HepG2 (cell line): Measurements from ENCODE around the gene SLC5A5. TPM values are rescaled to one million over a fixed set of nuclear protein-coding genes. Genes with fewer than 3 reads are reported as not detected.

ENCODE experiments used
- BRCA1 ChIP-seq: sonication (generic); formaldehyde crosslinking; IDR thresholded peaks from 2 replicates; pipeline ENCODE4 v1.4.0; 2020; ENCODE audit warnings: missing genetic modification reagents
- EHMT2 ChIP-seq: fragments of 200-600 bp; sonication (generic); IDR thresholded peaks from 2 replicates; pipeline ENCODE4 v1.7.0; 2017; ENCODE audit warnings: antibody characterized with exemption, low read depth, low read length, borderline replicate concordance
- ETV5 ChIP-seq: IDR thresholded peaks from 2 replicates; pipeline ENCODE4 v1.6.1; 2018; ENCODE audit warnings: missing biosample characterization, missing genetic modification reagents, inconsistent platforms, borderline replicate concordance
- FOSL1 ChIP-seq: sonication (generic); formaldehyde crosslinking; IDR thresholded peaks from 2 replicates; pipeline ENCODE4 v1.9.0; 2021; ENCODE audit warnings: missing genetic modification reagents, borderline replicate concordance
- HNRNPH1 ChIP-seq: fragments of 200-400 bp; formaldehyde crosslinking; optimal IDR thresholded peaks from 2 replicates; pipeline ENCODE3; 2017; ENCODE audit warnings: mild to moderate bottlenecking, low read depth, low read length
- MIER2 ChIP-seq: IDR thresholded peaks from 2 replicates; pipeline ENCODE4 v1.6.1; 2016; ENCODE audit warnings: missing biosample characterization, missing genetic modification reagents
- PHB2 ChIP-seq: fragments of 450-650 bp; IDR thresholded peaks from 2 replicates; pipeline ENCODE4 v1.6.1; 2018; ENCODE audit not compliant: partially characterized antibody
- POLR2AphosphoS2 ChIP-seq: IDR thresholded peaks from 2 replicates; pipeline ENCODE4 v1.6.1; 2011; ENCODE audit warnings: low read depth, low read length, improper control_type of control experiment
- SMAD1 ChIP-seq: sonication (generic); formaldehyde crosslinking; IDR thresholded peaks from 2 replicates; pipeline ENCODE4 v1.4.0; 2020; ENCODE audit warnings: missing genetic modification reagents, low read depth, mild to moderate bottlenecking, borderline replicate concordance
- SOX5 ChIP-seq: IDR thresholded peaks from 2 replicates; pipeline ENCODE4 v1.6.1; 2016; ENCODE audit warnings: borderline replicate concordance
- ZNF143 ChIP-seq: sonication (generic); formaldehyde crosslinking; IDR thresholded peaks from 2 replicates; pipeline ENCODE4 v1.4.0; 2020; ENCODE audit warnings: missing genetic modification reagents
- ZNF660 ChIP-seq: sonication (generic); formaldehyde crosslinking; IDR thresholded peaks from 2 replicates; pipeline ENCODE4 v1.5.1; 2020; ENCODE audit warnings: mild to moderate bottlenecking, low read depth, missing genetic modification reagents, borderline replicate concordance
- ZNF737 ChIP-seq: sonication (generic); formaldehyde crosslinking; IDR thresholded peaks from 2 replicates; pipeline ENCODE4 v1.5.0; 2020; ENCODE audit warnings: missing genetic modification reagents, mild to moderate bottlenecking, borderline replicate concordance
- polyA plus RNA-seq, 8 experiments: library from polyadenylated mRNA; depleted of rRNA in 3 of 8; stranded (reverse) in 7 of 8; unstranded in 1 of 8; fragments of >200 nt; fragmentation: Illumina TruSeq in 4 of 8; extraction: Trizol in 4 of 8; gene quantifications; 2 replicates each; pipeline versions ENCODE4 v1.2.1 to v1.2.3, GENCODE V29; 2011 to 2016; ENCODE audit warnings: low read depth in 4 of 8, missing spikeins in 1 of 8, mixed read lengths in 1 of 8; ENCODE audit not compliant: insufficient read depth in 1 of 8
- total RNA-seq, 5 experiments: library from RNA; depleted of rRNA; stranded (reverse); fragments of >200 nt; fragmentation: Illumina TruSeq; extraction: Trizol; gene quantifications; 2 replicates each; pipeline ENCODE4 v1.2.3, GENCODE V29; 2016; ENCODE audit warnings: low read depth in 1 of 5
- TF ChIP-seq, protein P1 (sequence below): sonication (generic); formaldehyde crosslinking; IDR thresholded peaks from 2 replicates; pipeline ENCODE4 v1.5.0; 2020; ENCODE audit warnings: mild to moderate bottlenecking, missing genetic modification reagents
- TF ChIP-seq, protein P2 (sequence below): sonication (generic); formaldehyde crosslinking; IDR thresholded peaks from 2 replicates; pipeline ENCODE4 v1.5.1; 2020; ENCODE audit warnings: mild to moderate bottlenecking, moderate library complexity, missing genetic modification reagents
- TF ChIP-seq, protein P3 (sequence below): sonication (generic); formaldehyde crosslinking; IDR thresholded peaks from 2 replicates; pipeline ENCODE4 v1.5.0; 2020; ENCODE audit warnings: missing genetic modification reagents
- TF ChIP-seq, protein P4 (sequence below), 2 experiments: IDR thresholded peaks; 2 replicates each; pipeline ENCODE4 v1.6.1; 2011 to 2012; ENCODE audit warnings: low read length in 2 of 2, borderline replicate concordance in 1 of 2, low read depth in 1 of 2, mild to moderate bottlenecking in 1 of 2, moderate library complexity in 1 of 2
- TF ChIP-seq, protein P5 (sequence below): sonication (generic); formaldehyde crosslinking; IDR thresholded peaks from 2 replicates; pipeline ENCODE4 v1.4.0; 2020; ENCODE audit warnings: missing genetic modification reagents, borderline replicate concordance

SLC5A5 gene
- total and polyA plus RNA-seq, 2 of the 13 experiments (the other 11 are each of a cell fraction or from before 2014, with no cell fraction given): not detected

DNA sequence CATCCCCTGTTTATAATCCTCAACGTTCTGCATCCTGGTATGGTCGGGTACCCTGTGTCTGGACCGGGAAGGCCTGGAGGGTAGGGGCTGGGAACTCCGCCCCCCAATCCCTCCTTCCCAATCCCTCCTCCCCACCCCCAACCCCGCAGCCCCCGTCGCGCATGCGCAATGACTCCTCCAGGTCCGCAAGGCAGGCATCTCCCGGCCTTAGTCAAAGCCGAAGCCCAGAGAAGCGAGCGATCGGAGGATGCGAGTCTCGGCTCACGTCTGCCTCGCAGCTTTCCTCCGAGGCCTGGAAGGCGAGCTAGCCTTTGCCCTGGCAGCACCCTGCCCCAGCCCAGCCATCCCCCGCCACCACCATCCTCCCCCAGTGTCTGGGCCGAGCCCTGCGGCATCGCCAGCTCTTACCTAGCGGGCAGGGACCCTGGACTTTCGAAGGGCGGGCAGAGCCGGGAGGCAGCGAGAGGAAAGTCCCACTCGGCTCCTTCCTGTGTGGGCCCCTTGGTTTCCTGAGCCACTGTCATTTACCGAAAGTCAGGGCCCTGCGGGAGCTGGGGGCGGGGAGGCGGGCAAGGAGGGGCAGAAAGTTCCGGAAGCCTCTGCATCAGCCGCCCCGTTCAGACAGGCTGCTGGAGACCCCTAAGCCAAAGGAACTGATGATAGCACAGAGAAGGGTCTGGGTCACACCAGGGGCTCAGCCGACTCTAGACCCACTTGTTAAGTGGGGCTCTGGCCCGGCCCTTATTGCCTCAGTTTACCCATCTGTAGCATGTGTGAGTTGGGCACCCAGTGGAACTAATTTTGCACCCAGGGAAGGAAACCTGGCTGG lies 24.0 kb upstream of the SLC5A5 start, which contains the start of gene JAK3 (continued):
- TF ChIP-seq, protein P1, sequence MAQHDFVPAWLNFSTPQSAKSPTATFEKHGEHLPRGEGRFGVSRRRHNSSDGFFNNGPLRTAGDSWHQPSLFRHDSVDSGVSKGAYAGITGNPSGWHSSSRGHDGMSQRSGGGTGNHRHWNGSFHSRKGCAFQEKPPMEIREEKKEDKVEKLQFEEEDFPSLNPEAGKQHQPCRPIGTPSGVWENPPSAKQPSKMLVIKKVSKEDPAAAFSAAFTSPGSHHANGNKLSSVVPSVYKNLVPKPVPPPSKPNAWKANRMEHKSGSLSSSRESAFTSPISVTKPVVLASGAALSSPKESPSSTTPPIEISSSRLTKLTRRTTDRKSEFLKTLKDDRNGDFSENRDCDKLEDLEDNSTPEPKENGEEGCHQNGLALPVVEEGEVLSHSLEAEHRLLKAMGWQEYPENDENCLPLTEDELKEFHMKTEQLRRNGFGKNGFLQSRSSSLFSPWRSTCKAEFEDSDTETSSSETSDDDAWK: no peak
- TF ChIP-seq PHB2: no peak
- TF ChIP-seq, protein P2, sequence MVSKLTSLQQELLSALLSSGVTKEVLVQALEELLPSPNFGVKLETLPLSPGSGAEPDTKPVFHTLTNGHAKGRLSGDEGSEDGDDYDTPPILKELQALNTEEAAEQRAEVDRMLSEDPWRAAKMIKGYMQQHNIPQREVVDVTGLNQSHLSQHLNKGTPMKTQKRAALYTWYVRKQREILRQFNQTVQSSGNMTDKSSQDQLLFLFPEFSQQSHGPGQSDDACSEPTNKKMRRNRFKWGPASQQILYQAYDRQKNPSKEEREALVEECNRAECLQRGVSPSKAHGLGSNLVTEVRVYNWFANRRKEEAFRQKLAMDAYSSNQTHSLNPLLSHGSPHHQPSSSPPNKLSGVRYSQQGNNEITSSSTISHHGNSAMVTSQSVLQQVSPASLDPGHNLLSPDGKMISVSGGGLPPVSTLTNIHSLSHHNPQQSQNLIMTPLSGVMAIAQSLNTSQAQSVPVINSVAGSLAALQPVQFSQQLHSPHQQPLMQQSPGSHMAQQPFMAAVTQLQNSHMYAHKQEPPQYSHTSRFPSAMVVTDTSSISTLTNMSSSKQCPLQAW (CRISPR knock-in tag): peak; percentile 65
- TF ChIP-seq ZNF143 (CRISPR knock-in tag): no peak
- no peak for TF ChIP-seq MIER2 (CRISPR knock-in tag)
- TF ChIP-seq BRCA1 (CRISPR knock-in tag): no peak
- TF ChIP-seq FOSL1 (CRISPR knock-in tag): no peak
- no peak for TF ChIP-seq POLR2AphosphoS2
- no peak; the same call in 1 of the 2 replicates for TF ChIP-seq SOX5 (CRISPR knock-in tag)
- TF ChIP-seq, protein P3, sequence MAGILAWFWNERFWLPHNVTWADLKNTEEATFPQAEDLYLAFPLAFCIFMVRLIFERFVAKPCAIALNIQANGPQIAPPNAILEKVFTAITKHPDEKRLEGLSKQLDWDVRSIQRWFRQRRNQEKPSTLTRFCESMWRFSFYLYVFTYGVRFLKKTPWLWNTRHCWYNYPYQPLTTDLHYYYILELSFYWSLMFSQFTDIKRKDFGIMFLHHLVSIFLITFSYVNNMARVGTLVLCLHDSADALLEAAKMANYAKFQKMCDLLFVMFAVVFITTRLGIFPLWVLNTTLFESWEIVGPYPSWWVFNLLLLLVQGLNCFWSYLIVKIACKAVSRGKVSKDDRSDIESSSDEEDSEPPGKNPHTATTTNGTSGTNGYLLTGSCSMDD (CRISPR knock-in tag): no peak
- peak; percentile 87 for TF ChIP-seq ETV5 (CRISPR knock-in tag)
- TF ChIP-seq EHMT2: no peak
- TF ChIP-seq ZNF660 (CRISPR knock-in tag): no peak
- no peak for TF ChIP-seq SMAD1 (CRISPR knock-in tag)
- TF ChIP-seq, protein P4, sequence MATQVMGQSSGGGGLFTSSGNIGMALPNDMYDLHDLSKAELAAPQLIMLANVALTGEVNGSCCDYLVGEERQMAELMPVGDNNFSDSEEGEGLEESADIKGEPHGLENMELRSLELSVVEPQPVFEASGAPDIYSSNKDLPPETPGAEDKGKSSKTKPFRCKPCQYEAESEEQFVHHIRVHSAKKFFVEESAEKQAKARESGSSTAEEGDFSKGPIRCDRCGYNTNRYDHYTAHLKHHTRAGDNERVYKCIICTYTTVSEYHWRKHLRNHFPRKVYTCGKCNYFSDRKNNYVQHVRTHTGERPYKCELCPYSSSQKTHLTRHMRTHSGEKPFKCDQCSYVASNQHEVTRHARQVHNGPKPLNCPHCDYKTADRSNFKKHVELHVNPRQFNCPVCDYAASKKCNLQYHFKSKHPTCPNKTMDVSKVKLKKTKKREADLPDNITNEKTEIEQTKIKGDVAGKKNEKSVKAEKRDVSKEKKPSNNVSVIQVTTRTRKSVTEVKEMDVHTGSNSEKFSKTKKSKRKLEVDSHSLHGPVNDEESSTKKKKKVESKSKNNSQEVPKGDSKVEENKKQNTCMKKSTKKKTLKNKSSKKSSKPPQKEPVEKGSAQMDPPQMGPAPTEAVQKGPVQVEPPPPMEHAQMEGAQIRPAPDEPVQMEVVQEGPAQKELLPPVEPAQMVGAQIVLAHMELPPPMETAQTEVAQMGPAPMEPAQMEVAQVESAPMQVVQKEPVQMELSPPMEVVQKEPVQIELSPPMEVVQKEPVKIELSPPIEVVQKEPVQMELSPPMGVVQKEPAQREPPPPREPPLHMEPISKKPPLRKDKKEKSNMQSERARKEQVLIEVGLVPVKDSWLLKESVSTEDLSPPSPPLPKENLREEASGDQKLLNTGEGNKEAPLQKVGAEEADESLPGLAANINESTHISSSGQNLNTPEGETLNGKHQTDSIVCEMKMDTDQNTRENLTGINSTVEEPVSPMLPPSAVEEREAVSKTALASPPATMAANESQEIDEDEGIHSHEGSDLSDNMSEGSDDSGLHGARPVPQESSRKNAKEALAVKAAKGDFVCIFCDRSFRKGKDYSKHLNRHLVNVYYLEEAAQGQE (IDR thresholded peaks at IDR 0.05; ENCODE audit: borderline replicate concordance in 1 of 2, low read depth in 1 of 2, low read length in 2 of 2): peak in 1 of 2 experiments; percentile 41; a peak in 1 of 4 replicates
- TF ChIP-seq ZNF737 (CRISPR knock-in tag): no peak
- TF ChIP-seq, protein P5, sequence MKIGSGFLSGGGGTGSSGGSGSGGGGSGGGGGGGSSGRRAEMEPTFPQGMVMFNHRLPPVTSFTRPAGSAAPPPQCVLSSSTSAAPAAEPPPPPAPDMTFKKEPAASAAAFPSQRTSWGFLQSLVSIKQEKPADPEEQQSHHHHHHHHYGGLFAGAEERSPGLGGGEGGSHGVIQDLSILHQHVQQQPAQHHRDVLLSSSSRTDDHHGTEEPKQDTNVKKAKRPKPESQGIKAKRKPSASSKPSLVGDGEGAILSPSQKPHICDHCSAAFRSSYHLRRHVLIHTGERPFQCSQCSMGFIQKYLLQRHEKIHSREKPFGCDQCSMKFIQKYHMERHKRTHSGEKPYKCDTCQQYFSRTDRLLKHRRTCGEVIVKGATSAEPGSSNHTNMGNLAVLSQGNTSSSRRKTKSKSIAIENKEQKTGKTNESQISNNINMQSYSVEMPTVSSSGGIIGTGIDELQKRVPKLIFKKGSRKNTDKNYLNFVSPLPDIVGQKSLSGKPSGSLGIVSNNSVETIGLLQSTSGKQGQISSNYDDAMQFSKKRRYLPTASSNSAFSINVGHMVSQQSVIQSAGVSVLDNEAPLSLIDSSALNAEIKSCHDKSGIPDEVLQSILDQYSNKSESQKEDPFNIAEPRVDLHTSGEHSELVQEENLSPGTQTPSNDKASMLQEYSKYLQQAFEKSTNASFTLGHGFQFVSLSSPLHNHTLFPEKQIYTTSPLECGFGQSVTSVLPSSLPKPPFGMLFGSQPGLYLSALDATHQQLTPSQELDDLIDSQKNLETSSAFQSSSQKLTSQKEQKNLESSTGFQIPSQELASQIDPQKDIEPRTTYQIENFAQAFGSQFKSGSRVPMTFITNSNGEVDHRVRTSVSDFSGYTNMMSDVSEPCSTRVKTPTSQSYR: peak; percentile 69; the same call in 1 of the 2 replicates
- no peak for TF ChIP-seq HNRNPH1
